B cell (primary cell): ENCODE results near the gene FMOD. TPM values are rescaled to one million over a fixed set of nuclear protein-coding genes. Genes with fewer than 3 reads are reported as not detected.

Source experiments
- ATAC-seq: fragments of 200-7000 bp; cut with Tn5 transposase; one replicate; pipeline ENCODE4 v1.10.0; 2021; ENCODE audit warnings: low read depth, mild to moderate bottlenecking, moderate number of reproducible peaks, moderate library complexity
- CTCF ChIA-PET: fragments of 350-600 bp; sonication (Branson Sonifier 250); formaldehyde crosslinking; loops from one replicate; lab custom pipeline; 2021; ENCODE audit warnings: antibody characterized with exemption, inconsistent platforms; lab: Charles Lee
- POLR2A ChIA-PET: fragments of 350-600 bp; sonication (Branson Sonifier 250); formaldehyde crosslinking; loops from one replicate; lab custom pipeline; 2021; ENCODE audit warnings: antibody characterized with exemption; lab: Charles Lee
- DNase-seq: peaks from one replicate; pipeline ENCODE4 v3.0.0; 2013
- H2AFZ ChIP-seq: 2 replicates; pipeline ENCODE4 v1.6.1; 2012; ENCODE audit warnings: mild to moderate bottlenecking, low read depth, low read length; ENCODE audit not compliant: insufficient read depth, poor library complexity, severe bottlenecking
- H3K27ac ChIP-seq, 2 donors: 1 replicate in 1 of 2; 2 replicates in 1 of 2; pipeline ENCODE4 v1.5.1; 2012 to 2013; ENCODE audit warnings: low read length in 2 of 2, mild to moderate bottlenecking in 2 of 2, moderate library complexity in 1 of 2
- H3K27me3 ChIP-seq, 4 experiments: fragments of 200-600 bp in 1 of 4; sonication (generic) in 1 of 4; replicated peaks in 1 of 4; 1 replicate in 2 of 4; 2 replicates in 2 of 4; pipeline versions ENCODE4 v1.6.1 to v1.7.0; 2013 to 2016; ENCODE audit warnings: low read length in 3 of 4, mild to moderate bottlenecking in 2 of 4, mixed read lengths in 1 of 4, moderate library complexity in 1 of 4; ENCODE audit not compliant: insufficient read depth in 4 of 4, control insufficient read depth in 3 of 4; ENCODE audit errors: control extremely low read depth in 1 of 4
- H3K36me3 ChIP-seq, 2 experiments: replicated peaks in 1 of 2; 1 replicate in 1 of 2; 2 replicates in 1 of 2; pipeline versions ENCODE4 v1.6.1 to v1.7.1; 2013; ENCODE audit warnings: low read length in 1 of 2; ENCODE audit not compliant: insufficient read depth in 2 of 2, control insufficient read depth in 1 of 2; ENCODE audit errors: control extremely low read depth in 1 of 2, extremely low read depth in 1 of 2
- H3K4me1 ChIP-seq, 2 donors: fragments of 200-600 bp in 1 of 2; sonication (generic) in 1 of 2; 1 replicate in 1 of 2; 2 replicates in 1 of 2; pipeline versions ENCODE4 v1.5.1 to v1.6.1; 2013 to 2017; ENCODE audit warnings: low read length in 2 of 2; ENCODE audit not compliant: control insufficient read depth in 2 of 2, insufficient read depth in 2 of 2
- H3K4me2 ChIP-seq: replicated peaks from 2 replicates; pipeline ENCODE3; 2012; ENCODE audit warnings: mild to moderate bottlenecking, low read depth, low read length; ENCODE audit not compliant: poor library complexity, severe bottlenecking
- H3K4me3 ChIP-seq, 5 experiments: fragments of 200-600 bp in 1 of 5; sonication (generic) in 1 of 5; 1 replicate in 3 of 5; 2 replicates in 2 of 5; pipeline versions ENCODE4 v1.5.1 to v1.7.0; 2011 to 2016; ENCODE audit warnings: low read length in 4 of 5, mild to moderate bottlenecking in 4 of 5, low read depth in 2 of 5, control low read depth in 1 of 5, moderate library complexity in 1 of 5; ENCODE audit not compliant: insufficient read depth in 1 of 5; ENCODE audit errors: control extremely low read depth in 1 of 5, extremely low read depth in 1 of 5
- H3K79me2 ChIP-seq: fragments of 200-600 bp; sonication (generic); one replicate; pipeline ENCODE4 v1.6.0; 2016; ENCODE audit warnings: low read length; ENCODE audit not compliant: control insufficient read depth, insufficient read depth
- H3K9ac ChIP-seq: fragments of 200-600 bp; sonication (generic); 2 replicates; pipeline ENCODE4 v1.6.1; 2017; ENCODE audit warnings: mild to moderate bottlenecking, low read length, moderate library complexity
- H3K9me3 ChIP-seq, 3 donors: one replicate each; pipeline versions ENCODE4 v1.6.1 to v1.7.1; 2013; ENCODE audit warnings: low read length in 2 of 3; ENCODE audit not compliant: control insufficient read depth in 2 of 3, insufficient read depth in 1 of 3; ENCODE audit errors: control extremely low read depth in 1 of 3
- H4K20me1 ChIP-seq: 2 replicates; pipeline ENCODE4 v1.6.0; 2012; ENCODE audit warnings: mild to moderate bottlenecking, low read length; ENCODE audit not compliant: insufficient read depth, control insufficient read depth, poor library complexity, severe bottlenecking
- H3K27ac Mint-ChIP-seq: one replicate; pipeline ENCODE4 v1.8.0; 2021; ENCODE audit warnings: mixed read lengths
- H3K27me3 Mint-ChIP-seq: one replicate; pipeline ENCODE4 v1.8.0; 2021; ENCODE audit warnings: mixed read lengths
- H3K4me1 Mint-ChIP-seq: one replicate; pipeline ENCODE4 v1.8.0; 2021; ENCODE audit warnings: mixed read lengths
- H3K4me3 Mint-ChIP-seq: one replicate; pipeline ENCODE4 v1.8.0; 2021; ENCODE audit warnings: mixed read lengths
- H3K9me3 Mint-ChIP-seq: one replicate; pipeline ENCODE4 v1.8.0; 2022; ENCODE audit warnings: mixed read lengths; ENCODE audit not compliant: insufficient read depth
- EZH2 ChIP-seq: IDR thresholded peaks from 2 replicates; pipeline ENCODE4 v1.6.1; 2012; ENCODE audit warnings: borderline replicate concordance, low read depth, mild to moderate bottlenecking, moderate library complexity, low read length; ENCODE audit not compliant: insufficient read depth, poor library complexity, severe bottlenecking
- WGBS: methylation state at CpG from one replicate; pipeline ENCODE4 v1.1.5; 2013; ENCODE audit warnings: missing lambda C conversion rate; ENCODE audit not compliant: insufficient coverage; 5-methylcytosine and 5-hydroxymethylcytosine counted together
- intact Hi-C: fragments of 100-400 bp; cut with micrococcal nuclease; formaldehyde crosslinking; loops from one replicate; pipeline ENCODE4 v1.10.0; 2022
- polyA plus RNA-seq: library from polyadenylated mRNA; depleted of rRNA; stranded (reverse); fragments of >200 nt; gene quantifications from 2 replicates; pipeline ENCODE4 v1.2.3, GENCODE V29; 2012
- total RNA-seq, 2 donors: library from RNA; stranded (reverse); fragments of 120-200 nt in 1 of 2; gene quantifications; 1 replicate in 1 of 2; 2 replicates in 1 of 2; pipeline versions ENCODE4 v1.2.3 to v1.2.4, GENCODE V29; 2013 to 2022
- TF ChIP-seq, protein P1 (sequence below): fragments of 200-600 bp; IDR thresholded peaks from one replicate; pipeline ENCODE4 v1.8.0; 2022; ENCODE audit warnings: antibody characterized with exemption, mild to moderate bottlenecking

The FMOD gene
- total and polyA plus RNA-seq, 2 donors (not counting 1 experiment from before 2014, with no cell fraction given), result not detected

- CTCF ChIA-PET, result interaction anchor here (0.9 to 5.6 kb wide), 8 partner anchors 10 to 111 kb away, joined by 3 to 59 read pairs (median 6); no protein-coding TSS in a partner anchor
- no peaks in the 10 kb centered on the region for H4K20me1 ChIP-seq
- H3K9ac ChIP-seq, result no peak overlapping the region
- TF ChIP-seq, protein P1, sequence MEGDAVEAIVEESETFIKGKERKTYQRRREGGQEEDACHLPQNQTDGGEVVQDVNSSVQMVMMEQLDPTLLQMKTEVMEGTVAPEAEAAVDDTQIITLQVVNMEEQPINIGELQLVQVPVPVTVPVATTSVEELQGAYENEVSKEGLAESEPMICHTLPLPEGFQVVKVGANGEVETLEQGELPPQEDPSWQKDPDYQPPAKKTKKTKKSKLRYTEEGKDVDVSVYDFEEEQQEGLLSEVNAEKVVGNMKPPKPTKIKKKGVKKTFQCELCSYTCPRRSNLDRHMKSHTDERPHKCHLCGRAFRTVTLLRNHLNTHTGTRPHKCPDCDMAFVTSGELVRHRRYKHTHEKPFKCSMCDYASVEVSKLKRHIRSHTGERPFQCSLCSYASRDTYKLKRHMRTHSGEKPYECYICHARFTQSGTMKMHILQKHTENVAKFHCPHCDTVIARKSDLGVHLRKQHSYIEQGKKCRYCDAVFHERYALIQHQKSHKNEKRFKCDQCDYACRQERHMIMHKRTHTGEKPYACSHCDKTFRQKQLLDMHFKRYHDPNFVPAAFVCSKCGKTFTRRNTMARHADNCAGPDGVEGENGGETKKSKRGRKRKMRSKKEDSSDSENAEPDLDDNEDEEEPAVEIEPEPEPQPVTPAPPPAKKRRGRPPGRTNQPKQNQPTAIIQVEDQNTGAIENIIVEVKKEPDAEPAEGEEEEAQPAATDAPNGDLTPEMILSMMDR, result no peak
- TF ChIP-seq EZH2, result no peak
- H2AFZ ChIP-seq, result no peak overlapping the region
- Mint-ChIP-seq H3K9me3 (no peaks in the 10 kb centered on the region), H3K27me3 (no peaks in the 10 kb centered on the region), H3K4me1 (peaks cover 44% of the 10 kb centered on the region), H3K27ac (peak overlapping the region; percentile 43), H3K4me3 (no peak overlapping the region)
- intact Hi-C loops, result no loop called here
- no peak for ATAC-seq
- H3K9me3 ChIP-seq, result peaks cover 0 to 2% (median 0%) of the 10 kb centered on the region in 3 donors
- no peaks in the 10 kb centered on the region for H3K27me3 ChIP-seq
- POLR2A ChIA-PET, result interaction anchor here (0.6 to 1.1 kb wide), 2 partner anchors 11 to 15 kb away, joined by 3 read pairs; no protein-coding TSS in a partner anchor
- no peaks in the 10 kb centered on the region for H3K79me2 ChIP-seq
- 75% methylated on average over 7 of the region's 8 CpGs for WGBS
- no peak overlapping the region for H3K4me3 ChIP-seq
- H3K27ac ChIP-seq, result no peak overlapping the region
- DNase-seq, result no peak
- H3K36me3 ChIP-seq, result no peaks in the 10 kb centered on the region
- peaks cover 38 to 45% of the 10 kb centered on the region in 2 donors for H3K4me1 ChIP-seq
- H3K4me2 ChIP-seq, result no peak overlapping the region
Observed at GRCh38 chr1:203378556-203379245, 27.8 kb upstream of the FMOD start.

DNA sequence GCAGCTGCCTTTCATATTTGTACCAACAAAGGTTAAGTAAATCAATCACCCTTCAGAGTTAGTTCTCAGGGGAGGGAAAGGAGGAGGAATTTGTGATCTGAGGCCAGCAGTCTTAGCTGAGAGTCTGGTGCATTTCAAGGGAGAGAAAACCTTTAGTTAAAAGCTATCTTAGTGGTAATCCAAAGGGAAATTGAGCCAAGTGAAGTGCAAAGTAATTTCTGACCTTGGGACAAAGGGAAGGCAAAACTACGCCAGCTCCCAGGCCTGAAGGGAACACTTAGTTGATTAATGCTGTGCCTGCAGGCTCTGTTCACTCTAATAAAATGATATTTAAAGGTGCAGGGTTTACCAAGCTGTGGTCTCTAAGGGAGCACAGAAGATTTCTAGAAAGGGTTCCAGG lies 23.1 kb upstream of the FMOD start:
- POLR2A ChIA-PET, result no interaction called here
- H3K27me3 Mint-ChIP-seq, result peaks cover 3% of the 10 kb centered on the region
- intact Hi-C loops, result no loop called here

More for the DNA sequence above, 23.1 kb upstream of the FMOD start:
- Histone ChIP-seq H3K27me3 (no peaks in the 10 kb centered on the region), H3K79me2 (no peaks in the 10 kb centered on the region), H2AFZ (no peak overlapping the region), H3K9ac (no peak overlapping the region), H3K4me3 (no peak overlapping the region), H3K36me3 (no peaks in the 10 kb centered on the region), H3K9me3 (peaks cover 0 to 2% (median 0%) of the 10 kb centered on the region in 3 donors), H3K4me2 (no peak overlapping the region), H4K20me1 (no peaks in the 10 kb centered on the region), H3K27ac (no peak overlapping the region), H3K4me1 (peaks cover 0 to 10% of the 10 kb centered on the region in 2 donors)
- Mint-ChIP-seq H3K27ac (no peak overlapping the region), H3K4me3 (no peak overlapping the region), H3K4me1 (peaks cover 7% of the 10 kb centered on the region), H3K9me3 (no peaks in the 10 kb centered on the region)
- ATAC-seq (no peak), DNase-seq (no peak)
- no peak for TF ChIP-seq EZH2
- TF ChIP-seq, protein P1, result no peak
- WGBS, result no CpG with 5 or more reads among the region's 1 CpG
- CTCF ChIA-PET, result interaction anchor here (0.8 to 1.3 kb wide), 2 partner anchors 32 to 38 kb away, joined by 3 to 4 read pairs; no protein-coding TSS in a partner anchor
